Mesothelial cell of epicardium (in vitro differentiated cells): ENCODE results near the gene KCNN3. TPM values are rescaled to one million over a fixed set of nuclear protein-coding genes. Genes with fewer than 3 reads are reported as not detected.

Source experiments
- DNase-seq, 2 experiments: peaks; one replicate each; pipeline ENCODE4 v3.0.0; 2021; ENCODE audit warnings: low spot score in 2 of 2; ENCODE audit not compliant: unreplicated experiment in 2 of 2
- H3K27ac Mint-ChIP-seq: 2 replicates; pipeline ENCODE4 v1.8.0; 2021; ENCODE audit warnings: mixed read lengths
- H3K27me3 Mint-ChIP-seq: 2 replicates; pipeline ENCODE4 v1.8.0; 2021; ENCODE audit warnings: low read depth, mixed read lengths
- H3K36me3 Mint-ChIP-seq: 2 replicates; pipeline ENCODE4 v1.8.0; 2021; ENCODE audit warnings: mixed read lengths
- H3K4me1 Mint-ChIP-seq: 2 replicates; pipeline ENCODE4 v1.8.0; 2021; ENCODE audit warnings: mixed read lengths
- H3K4me3 Mint-ChIP-seq: 2 replicates; pipeline ENCODE4 v1.8.0; 2021; ENCODE audit warnings: mild to moderate bottlenecking, moderate library complexity, mixed read lengths
- H3K9me3 Mint-ChIP-seq: 2 replicates; pipeline ENCODE4 v1.8.0; 2021; ENCODE audit warnings: mixed read lengths
- CTCF ChIP-seq: fragments of 200-600 bp; sonication (generic); IDR thresholded peaks from one replicate; pipeline ENCODE4 v1.5.0; 2021; ENCODE audit warnings: antibody characterized with exemption; ENCODE audit not compliant: unreplicated experiment
- total RNA-seq: library from RNA; stranded (reverse); gene quantifications from 3 replicates; pipeline ENCODE4 v1.2.1, GENCODE V29; 2021

The KCNN3 gene
- total RNA-seq, 1 donor from 2014 or later, result 1.2 TPM

- DNase-seq, result no peak
- no peak for TF ChIP-seq CTCF
- Mint-ChIP-seq H3K9me3 (no peaks in the 10 kb centered on the region), H3K4me3 (no peak overlapping the region), H3K27ac (no peak overlapping the region), H3K4me1 (peaks cover 31% of the 10 kb centered on the region), H3K27me3 (peaks cover 55% of the 10 kb centered on the region), H3K36me3 (no peaks in the 10 kb centered on the region)
Measured at GRCh38 chr1:154871374-154871773, 1.3 kb upstream of the KCNN3 start.

- H3K36me3 Mint-ChIP-seq, result no peaks in the 10 kb centered on the region
- TF ChIP-seq CTCF, result no peak
- H3K4me3 Mint-ChIP-seq, result no peak overlapping the region
- H3K9me3 Mint-ChIP-seq, result no peaks in the 10 kb centered on the region
- H3K27me3 Mint-ChIP-seq, result peaks cover 56% of the 10 kb centered on the region
- no peak overlapping the region for H3K27ac Mint-ChIP-seq
- DNase-seq, result no peak
- peaks cover 34% of the 10 kb centered on the region for H3K4me1 Mint-ChIP-seq
Measured at GRCh38 chr1:154870734-154871133, 653 bp upstream of the KCNN3 start.

GRCh38 chr1:154869351-154870114 is 548 bp downstream of the KCNN3 start:
- Mint-ChIP-seq H3K4me1 (peaks cover 34% of the 10 kb centered on the region), H3K27me3 (peaks cover 64% of the 10 kb centered on the region), H3K27ac (no peak overlapping the region), H3K36me3 (no peaks in the 10 kb centered on the region), H3K9me3 (no peaks in the 10 kb centered on the region), H3K4me3 (peak overlapping the region; percentile 62)
- DNase-seq, result no peak
- TF ChIP-seq CTCF, result no peak

GRCh38 chr1:154867841-154868605 is 2.1 kb downstream of the KCNN3 start:
- no peak for DNase-seq
- H3K27ac Mint-ChIP-seq, result no peak overlapping the region
- peaks cover 71% of the 10 kb centered on the region for H3K27me3 Mint-ChIP-seq
- no peaks in the 10 kb centered on the region for H3K36me3 Mint-ChIP-seq
- H3K4me3 Mint-ChIP-seq, result peak overlapping the region; percentile 46
- H3K4me1 Mint-ChIP-seq, result peaks cover 41% of the 10 kb centered on the region
- H3K9me3 Mint-ChIP-seq, result no peaks in the 10 kb centered on the region
- TF ChIP-seq CTCF, result no peak

GRCh38 chr1:154867064-154867825 is 2.8 kb downstream of the KCNN3 start:
- H3K4me1 Mint-ChIP-seq, result peaks cover 47% of the 10 kb centered on the region
- no peak for DNase-seq
- no peak for TF ChIP-seq CTCF
- no peaks in the 10 kb centered on the region for H3K36me3 Mint-ChIP-seq
- H3K27me3 Mint-ChIP-seq, result peaks cover 77% of the 10 kb centered on the region
- no peaks in the 10 kb centered on the region for H3K9me3 Mint-ChIP-seq
- no peak overlapping the region for H3K27ac Mint-ChIP-seq
- no peak overlapping the region for H3K4me3 Mint-ChIP-seq
